Stimulated activated CD8-positive, alpha-beta memory T cell treated with anti-CD3 and anti-CD28 coated beads, Interleukin-4, amount 100 ng/mL, for 48 hours (primary cell): ENCODE results near the gene PGLYRP4.
"Not testable (repeated sequence)": the region's sequence is repeated elsewhere in the genome, so short reads cannot be mapped to it uniquely, and the experiment has no call there.

ENCODE experiments used
- DNase-seq: peaks from one replicate; pipeline ENCODE4 v3.0.0-alpha.2; 2020

PGLYRP4 gene

DNA sequence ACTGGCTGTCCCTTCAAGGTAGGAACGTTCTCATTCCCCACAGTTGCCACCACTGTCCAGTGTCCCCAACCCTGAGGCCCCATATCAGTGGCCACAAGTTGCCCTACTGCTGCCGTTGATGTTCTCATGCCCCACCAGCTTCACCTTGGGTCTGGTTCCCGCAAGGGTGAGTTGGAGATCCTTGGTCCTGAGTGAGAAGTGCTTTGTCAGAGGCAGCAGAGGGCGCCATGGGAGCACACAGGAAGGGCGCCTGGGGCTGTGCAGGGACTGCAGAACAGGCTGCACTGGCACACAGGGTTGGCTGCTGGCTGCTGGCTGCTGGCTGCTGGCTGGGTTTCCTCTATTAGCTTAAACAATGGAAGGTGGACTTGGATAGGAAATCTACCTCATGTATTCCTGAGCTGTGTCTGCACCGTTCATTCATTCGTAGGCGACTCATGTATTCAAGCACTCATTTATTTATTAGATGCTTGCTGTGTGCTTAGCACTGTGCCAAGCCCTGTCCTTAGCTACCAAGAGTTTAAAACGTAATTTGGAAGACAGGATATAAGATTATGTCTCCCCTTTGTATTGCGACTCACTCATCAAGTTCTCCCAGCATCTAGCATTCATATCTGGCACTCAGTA is 6.9 kb upstream of the PGLYRP4 start:
- DNase-seq: peak; percentile 62

DNA sequence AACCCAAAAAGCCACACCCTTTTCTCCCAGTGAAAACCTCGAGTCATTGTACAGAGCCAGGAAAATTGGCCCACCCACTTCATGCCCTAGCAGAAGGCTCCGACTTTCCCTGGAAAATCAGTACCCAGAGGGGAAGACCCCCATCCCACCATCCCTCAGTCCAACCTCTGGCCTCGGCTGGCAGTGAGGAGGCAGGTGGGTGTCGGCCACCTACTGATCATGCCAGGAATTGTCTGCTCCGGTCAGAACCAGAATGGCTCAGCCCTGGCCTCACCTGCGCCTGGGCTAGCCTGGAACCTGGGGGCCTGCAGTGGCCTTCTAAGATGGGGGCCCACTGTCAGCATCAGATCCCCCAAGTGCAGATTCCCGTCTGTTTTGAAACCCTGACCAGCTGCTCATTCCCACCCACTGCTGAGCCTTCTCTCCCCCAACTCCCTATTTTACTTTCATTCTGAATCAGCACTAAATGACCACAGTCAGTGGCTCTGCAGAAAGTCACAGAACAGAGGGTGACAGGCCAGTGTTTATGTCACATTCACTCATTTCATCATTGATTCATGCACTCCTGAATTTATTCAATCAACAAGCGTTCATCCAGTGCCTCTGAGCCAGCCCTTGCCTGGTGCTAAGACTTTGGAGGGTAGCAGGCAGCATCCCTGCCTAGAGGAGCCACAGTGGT is 6.0 kb upstream of the PGLYRP4 start:
- DNase-seq: no peak

DNA sequence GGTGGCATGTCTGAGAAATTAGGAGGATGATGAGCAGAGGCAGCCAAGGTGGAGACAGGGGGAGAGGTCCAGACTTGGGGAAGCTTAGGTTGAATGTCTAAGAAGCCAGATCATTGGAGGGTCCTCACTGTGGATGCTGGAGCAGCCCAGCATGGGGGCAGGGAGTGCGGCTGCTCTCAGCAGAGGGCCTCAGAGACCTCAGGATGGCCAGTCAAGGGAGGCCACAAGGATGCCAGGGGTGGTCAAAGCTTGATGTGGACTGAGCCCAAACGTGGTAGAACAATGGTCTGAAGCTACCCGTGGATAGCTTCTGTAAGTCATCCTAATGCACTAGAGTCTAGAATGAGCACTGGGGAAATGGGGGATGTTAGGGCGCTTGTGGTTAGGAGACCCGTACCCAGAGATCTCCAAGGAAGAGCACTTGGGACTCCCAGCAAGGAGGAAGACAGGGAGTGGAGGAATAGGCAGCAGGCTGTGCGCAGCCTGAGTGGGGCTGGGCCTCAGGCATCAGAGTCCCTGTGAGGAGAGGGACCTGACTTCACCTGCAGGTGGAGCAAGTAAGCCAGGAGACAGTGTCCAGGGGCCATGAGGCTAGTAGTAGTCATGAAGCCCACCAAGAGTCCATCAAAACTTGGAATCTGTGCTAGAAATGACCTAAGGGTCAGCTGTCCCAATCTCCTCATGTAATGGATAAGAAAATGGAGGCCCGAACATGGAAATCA is 4.7 kb upstream of the PGLYRP4 start:
- DNase-seq: no peak

- DNase-seq: peak; percentile 76
Observed at GRCh38 chr1:153352523-153352922, 3.9 kb upstream of the PGLYRP4 start.

DNA sequence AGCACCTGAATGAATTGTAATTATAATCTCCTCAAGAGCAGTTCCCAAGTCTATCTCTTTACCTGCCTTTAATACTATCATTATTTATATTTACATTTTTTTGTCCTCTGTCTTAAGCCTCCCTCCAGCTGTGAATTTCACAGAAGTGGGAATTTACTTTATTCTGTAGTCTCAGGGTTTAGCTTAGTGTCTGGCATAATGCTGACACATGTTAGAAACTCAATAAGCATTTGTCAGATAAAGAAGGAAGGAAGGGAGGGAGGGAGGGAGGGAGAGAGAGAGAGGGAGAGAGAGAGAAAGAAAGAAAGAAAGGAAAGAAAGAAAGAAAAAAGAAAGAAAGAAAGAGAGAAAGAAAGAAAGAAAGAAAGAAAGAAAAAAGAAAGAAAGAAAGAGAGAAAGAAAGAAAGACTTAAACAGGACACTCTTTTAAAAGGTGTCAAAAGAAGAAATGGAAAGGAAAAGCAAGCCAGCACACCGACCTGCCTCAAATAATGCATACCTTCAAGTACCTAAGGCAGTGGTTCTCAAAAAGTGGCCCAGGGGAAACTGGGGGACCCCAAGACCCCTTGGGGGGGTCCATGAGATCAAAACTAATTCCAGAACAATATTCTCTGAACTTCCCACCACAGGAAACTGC is 1.8 kb upstream of the PGLYRP4 start:
- DNase-seq: no peak

- no peak for DNase-seq
Observed at GRCh38 chr1:153349363-153350320, 1.0 kb upstream of the PGLYRP4 start.

GRCh38 chr1:153347856-153348255 is 785 bp downstream of the PGLYRP4 start:
- no peak for DNase-seq

DNA sequence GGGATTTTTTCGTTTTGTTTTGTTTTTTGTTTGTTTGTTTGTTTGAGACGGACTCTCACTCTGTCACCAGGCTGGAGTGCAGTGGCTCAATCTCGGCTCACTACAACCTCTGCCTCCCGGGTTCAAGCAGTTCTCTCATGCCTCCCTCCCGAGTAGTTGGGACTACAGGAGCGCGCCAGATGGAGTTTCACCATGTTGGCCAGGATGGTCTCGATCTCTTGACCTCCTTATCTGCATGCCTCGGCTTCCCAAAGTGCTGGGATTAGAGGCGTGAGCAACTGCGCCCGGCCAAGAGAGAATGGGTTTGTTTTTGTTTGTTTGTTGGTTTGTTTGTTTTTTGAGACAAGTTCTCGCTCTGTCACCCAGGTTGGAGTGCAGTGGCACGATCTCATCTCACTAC is 1.6 kb downstream of the PGLYRP4 start:
- not testable (repeated sequence) for DNase-seq

DNA sequence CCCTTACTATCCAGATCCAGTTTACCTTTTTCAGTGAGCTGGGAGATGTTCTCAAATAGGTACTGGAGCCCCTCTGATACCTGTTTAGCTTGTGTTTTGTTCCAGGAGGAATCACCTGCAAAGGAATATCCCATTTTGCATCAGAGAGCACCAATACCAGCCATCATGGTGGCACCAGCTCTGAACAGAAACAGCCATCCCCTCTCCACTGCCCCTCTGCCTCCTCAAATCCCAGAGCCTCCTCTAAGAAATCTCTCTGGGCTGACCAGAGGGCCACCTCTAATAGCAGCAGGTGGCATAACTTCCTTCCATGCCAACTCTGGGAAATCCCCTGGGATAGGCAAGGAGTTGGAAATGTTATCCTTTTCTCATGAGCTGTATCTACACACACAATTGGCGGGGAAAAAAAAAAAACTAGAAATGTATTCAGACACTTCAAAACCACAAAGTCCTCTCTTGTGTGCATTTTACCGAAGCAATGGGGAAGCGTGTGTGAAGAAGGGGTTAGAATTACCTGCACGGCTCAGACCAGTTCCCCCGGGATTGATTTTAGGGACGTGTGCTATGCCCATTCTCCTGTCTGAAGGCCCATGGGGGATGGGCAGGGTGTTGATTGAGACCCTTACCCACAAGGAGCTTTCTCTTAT is 2.4 kb downstream of the PGLYRP4 start:
- DNase-seq: no peak

DNA sequence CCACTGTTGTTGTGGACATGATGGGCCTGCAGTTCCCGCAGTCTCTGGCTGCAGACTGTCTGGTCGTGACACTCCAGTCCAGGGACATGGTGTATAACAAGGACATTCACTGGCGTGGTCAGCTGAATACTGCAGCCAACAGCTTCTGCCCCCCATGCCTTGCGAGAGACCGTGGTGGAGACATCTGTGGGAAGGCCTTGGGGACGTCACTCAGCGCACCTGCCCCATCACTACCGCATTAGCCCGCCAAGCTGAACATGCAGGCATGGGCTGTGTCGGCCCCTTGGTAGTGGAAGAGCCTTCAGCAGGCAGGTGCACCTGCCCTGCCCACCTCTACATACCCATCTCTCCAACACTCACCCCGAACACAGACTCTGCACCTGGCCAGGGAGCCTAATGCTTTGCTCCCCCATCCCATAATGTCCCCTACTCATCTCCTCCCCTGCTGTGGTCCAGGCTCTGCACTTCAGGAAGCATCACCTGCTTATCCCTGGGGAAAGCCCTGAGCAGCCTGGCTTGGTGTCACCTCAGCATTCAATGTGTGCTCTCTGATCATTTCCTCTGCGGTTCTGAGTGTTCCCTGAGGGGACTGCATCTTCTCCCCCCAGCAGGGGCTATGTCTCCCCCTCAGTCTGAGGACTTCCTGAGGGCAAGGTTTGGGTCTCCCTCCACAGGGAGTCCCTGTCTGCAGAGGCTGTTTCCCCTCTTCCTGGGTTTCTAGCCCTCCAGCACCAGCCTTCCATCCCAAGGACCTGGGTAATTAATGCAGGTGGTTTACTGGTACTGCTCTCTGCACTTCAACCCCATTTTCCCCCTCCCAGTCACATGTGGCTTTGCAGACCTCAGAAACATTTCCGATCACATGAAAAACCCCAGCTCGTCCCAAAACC is 3.2 kb downstream of the PGLYRP4 start:
- DNase-seq: no peak

GRCh38 chr1:153344718-153345025 is 4.0 kb downstream of the PGLYRP4 start:
- no peak for DNase-seq

DNA sequence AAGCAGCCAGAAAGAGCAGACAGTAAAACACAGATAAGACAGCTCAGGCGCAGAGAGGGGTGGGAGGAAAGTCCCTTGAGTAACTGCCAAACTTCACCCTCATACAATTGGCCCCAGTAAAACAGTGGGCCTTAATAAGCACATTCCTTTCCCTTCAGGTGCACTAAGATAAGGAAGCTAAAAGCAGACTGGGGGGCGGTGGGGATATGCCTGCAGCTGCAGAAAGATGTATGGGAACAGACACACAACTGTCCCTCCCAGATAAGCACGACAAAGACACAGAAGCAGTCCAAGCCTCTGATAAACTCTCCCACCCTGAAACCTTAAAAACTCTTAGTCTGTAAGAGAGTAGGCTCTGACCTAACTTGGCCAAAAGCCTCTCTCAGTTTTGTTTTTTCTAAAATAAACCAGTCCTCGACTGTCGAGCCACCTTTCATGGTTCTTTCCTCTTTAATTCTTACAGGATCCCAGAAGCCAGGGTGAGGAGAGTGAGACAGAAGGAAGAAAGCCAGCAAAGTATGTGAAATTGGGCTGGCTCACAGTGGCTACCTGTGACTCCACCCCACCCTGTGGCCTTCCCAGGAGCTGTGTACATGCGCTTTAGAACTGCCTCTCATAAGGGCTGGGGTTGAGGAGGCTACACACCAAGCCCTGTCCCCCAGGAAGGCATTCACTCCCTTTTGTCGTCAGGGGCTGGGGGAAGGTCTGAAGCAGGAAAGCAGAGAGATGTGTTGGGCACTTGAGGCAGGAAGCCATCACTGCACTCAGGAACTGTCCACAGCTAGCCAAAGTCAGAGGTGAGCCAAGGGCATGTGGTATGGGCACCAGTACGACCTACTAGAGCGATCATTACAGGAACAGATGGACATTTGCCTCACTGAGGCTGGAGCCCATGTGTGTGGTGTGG is 4.6 kb downstream of the PGLYRP4 start:
- DNase-seq: no peak

DNA sequence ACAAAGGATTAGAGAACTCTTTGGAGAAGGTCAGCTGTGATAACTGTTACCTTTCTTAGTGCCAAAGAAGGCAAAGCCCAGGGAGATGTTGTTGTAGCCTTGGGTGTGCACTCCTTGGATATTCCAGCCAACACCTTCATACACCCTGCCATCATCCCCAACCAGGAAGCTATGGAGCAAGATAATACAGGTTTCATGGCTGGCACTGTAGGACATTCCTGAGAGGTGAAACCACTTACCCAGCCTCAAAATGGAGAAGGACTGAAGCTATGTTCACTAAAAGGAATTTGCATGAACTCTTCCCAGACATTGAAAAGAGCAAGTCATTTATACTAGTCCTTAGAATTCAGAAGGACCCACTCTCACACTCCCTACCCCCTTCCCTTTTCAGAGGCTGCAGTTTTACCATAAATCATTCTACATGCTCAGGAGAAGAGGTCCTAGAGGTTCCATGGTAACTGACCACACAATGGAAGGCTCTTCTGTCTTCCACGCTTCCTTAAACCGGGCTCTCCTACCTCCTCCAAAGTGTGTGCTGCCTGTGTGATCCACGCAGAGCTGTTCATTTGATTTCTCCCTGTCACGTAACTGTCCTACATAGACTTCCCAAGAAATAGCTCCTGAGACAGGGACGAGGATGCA is 5.5 kb downstream of the PGLYRP4 start:
- no peak for DNase-seq

DNA sequence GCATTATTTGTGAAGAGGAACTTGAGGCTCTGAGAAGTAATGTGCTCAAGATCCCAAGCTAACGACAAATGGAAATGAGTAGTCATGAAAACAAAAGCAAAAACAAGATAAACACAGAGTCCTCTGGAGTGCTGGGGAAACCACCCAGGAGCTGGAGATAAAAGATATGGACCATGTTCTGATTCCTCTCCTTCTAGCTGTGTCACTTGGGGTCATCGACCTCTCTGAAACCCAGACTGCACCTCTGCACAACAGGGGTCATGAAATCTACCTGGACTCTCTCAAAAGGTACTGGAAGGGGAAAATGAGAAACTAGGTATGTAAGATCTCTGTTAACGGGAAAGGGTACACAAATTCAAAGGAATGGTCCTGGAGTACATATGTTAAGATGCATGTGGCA is 6.5 kb downstream of the PGLYRP4 start:
- no peak for DNase-seq

DNA sequence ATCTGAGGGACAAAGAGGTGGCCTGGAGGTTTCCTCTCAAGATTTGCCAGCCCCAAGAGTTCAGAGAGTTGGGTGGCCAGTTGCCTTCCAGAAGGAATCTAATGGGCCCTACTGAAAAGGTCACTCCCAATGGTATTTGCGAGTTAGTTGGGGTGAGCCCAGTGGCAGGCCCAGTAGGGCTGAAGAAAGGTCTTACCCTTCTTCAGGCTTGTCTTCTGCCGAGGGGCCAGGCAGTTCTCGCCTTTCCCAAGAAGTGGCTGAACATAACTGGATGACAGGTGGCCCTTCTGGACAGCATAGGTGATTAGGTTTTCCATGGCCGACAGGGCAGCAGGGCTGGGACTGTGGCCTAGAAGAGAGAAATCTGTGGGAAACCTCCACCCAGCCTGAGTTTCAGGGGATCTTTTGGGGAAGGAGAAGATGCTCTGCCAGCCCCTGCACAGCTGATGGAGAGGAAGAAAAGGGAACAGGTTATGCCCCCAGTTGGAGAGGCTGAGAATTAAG is 7.2 kb downstream of the PGLYRP4 start:
- DNase-seq: no peak

DNA sequence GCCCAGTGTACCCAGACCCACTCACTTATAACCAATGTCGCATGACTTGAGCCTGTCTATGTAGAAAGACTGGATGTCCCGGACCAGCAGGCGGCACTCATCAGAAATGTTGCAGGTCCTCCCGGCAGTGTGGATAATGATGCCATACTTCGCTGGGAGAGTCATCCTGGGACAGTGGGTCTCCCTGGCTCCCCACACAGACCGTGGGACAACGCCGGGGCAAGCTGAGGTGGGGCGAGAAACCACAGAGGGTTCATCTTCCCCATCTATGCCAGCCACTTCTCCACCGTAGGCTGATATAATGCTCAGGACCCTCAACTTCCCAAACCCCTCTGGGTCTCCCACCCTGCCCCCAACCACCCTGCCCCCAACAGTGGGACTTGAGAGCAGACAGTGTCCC is 8.3 kb downstream of the PGLYRP4 start:
- DNase-seq: no peak

DNA sequence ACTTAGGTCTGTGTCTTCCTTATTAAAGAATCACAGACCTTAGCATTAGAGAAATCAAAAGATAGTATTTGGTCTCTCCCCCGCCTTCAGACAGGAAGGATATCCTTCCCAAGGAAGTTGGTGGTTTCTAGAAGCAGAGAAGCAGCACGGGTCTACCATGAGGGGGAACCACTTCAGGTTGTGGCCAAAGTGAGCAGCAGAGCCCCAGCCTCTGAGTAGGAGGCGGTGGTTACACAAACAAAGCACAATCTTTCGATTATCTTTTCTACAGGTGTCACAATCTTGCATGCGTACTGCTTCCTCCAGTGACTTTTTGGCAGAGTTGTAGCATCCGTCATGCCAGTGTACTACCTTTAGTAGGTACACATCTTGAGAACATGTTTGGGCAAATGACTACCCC is 8.8 kb downstream of the PGLYRP4 start:
- DNase-seq: no peak

GRCh38 chr1:153337980-153338853 is 10.4 kb downstream of the PGLYRP4 start:
- DNase-seq: no peak
